Chondrocyte (in vitro differentiated cells): ENCODE data around the gene TRPM3. TPM values are rescaled to one million over a fixed set of nuclear protein-coding genes. Genes with fewer than 3 reads are reported as not detected.

Experiments
- DNase-seq: peaks from one replicate; pipeline ENCODE4 v3.0.0; 2021; ENCODE audit warnings: mixed read lengths, low spot score
- H3K27ac Mint-ChIP-seq: one replicate; pipeline ENCODE4 v1.8.0; 2021; ENCODE audit warnings: mild to moderate bottlenecking, moderate library complexity, mixed read lengths; ENCODE audit not compliant: unreplicated experiment
- H3K27me3 Mint-ChIP-seq: 2 replicates; pipeline ENCODE4 v1.8.0; 2021; ENCODE audit warnings: low read depth, mixed read lengths
- H3K36me3 Mint-ChIP-seq: 2 replicates; pipeline ENCODE4 v1.8.0; 2021; ENCODE audit warnings: low read depth, mixed read lengths
- H3K4me1 Mint-ChIP-seq: 2 replicates; pipeline ENCODE4 v1.8.0; 2021; ENCODE audit warnings: low read depth, mild to moderate bottlenecking, mixed read lengths
- H3K4me3 Mint-ChIP-seq: one replicate; pipeline ENCODE4 v1.8.0; 2021; ENCODE audit warnings: mild to moderate bottlenecking, moderate library complexity, mixed read lengths; ENCODE audit not compliant: unreplicated experiment
- H3K9me3 Mint-ChIP-seq: 2 replicates; pipeline ENCODE4 v1.8.0; 2021; ENCODE audit warnings: low read depth, mixed read lengths
- CTCF ChIP-seq: fragments of 200-600 bp; sonication (generic); IDR thresholded peaks from 2 replicates; pipeline ENCODE4 v1.5.0; 2021; ENCODE audit warnings: antibody characterized with exemption, mild to moderate bottlenecking, moderate library complexity
- total RNA-seq: library from RNA; stranded (reverse); gene quantifications from 3 replicates; pipeline ENCODE4 v1.2.1, GENCODE V29; 2021

The TRPM3 gene
- total RNA-seq, 1 donor from 2014 or later, result not detected

GRCh38 chr9:70594386-70594944, 527.0 kb downstream of the TRPM3 start:
- peaks cover 10% of the 10 kb centered on the region for H3K4me1 Mint-ChIP-seq
- TF ChIP-seq CTCF, result no peak
- H3K36me3 Mint-ChIP-seq, result no peaks in the 10 kb centered on the region
- no peak overlapping the region for H3K4me3 Mint-ChIP-seq
- no peak for DNase-seq
- H3K27me3 Mint-ChIP-seq, result no peaks in the 10 kb centered on the region
- no peaks in the 10 kb centered on the region for H3K9me3 Mint-ChIP-seq
- no peak overlapping the region for H3K27ac Mint-ChIP-seq

- H3K4me1 Mint-ChIP-seq, result peaks cover 10% of the 10 kb centered on the region
- no peaks in the 10 kb centered on the region for H3K36me3 Mint-ChIP-seq
- TF ChIP-seq CTCF, result no peak
Measured at GRCh38 chr9:70593241-70593640, 528.2 kb downstream of the TRPM3 start.

GRCh38 chr9:70590315-70590677, 531.1 kb downstream of the TRPM3 start:
- Mint-ChIP-seq H3K36me3 (no peaks in the 10 kb centered on the region), H3K4me3 (no peak overlapping the region), H3K27ac (no peak overlapping the region), H3K9me3 (no peaks in the 10 kb centered on the region), H3K27me3 (no peaks in the 10 kb centered on the region), H3K4me1 (peaks cover 6% of the 10 kb centered on the region)
- no peak for DNase-seq
- no peak for TF ChIP-seq CTCF

More at GRCh38 chr9:70593241-70593640, 528.2 kb downstream of the TRPM3 start:
- no peak for DNase-seq
- no peak overlapping the region for H3K27ac Mint-ChIP-seq
- H3K27me3 Mint-ChIP-seq, result no peaks in the 10 kb centered on the region
- H3K9me3 Mint-ChIP-seq, result no peaks in the 10 kb centered on the region
- no peak overlapping the region for H3K4me3 Mint-ChIP-seq

GRCh38 chr9:70589571-70590314, 531.7 kb downstream of the TRPM3 start:
- no peak overlapping the region for H3K4me3 Mint-ChIP-seq
- H3K27me3 Mint-ChIP-seq, result no peaks in the 10 kb centered on the region
- H3K36me3 Mint-ChIP-seq, result no peaks in the 10 kb centered on the region
- H3K9me3 Mint-ChIP-seq, result no peaks in the 10 kb centered on the region
- DNase-seq, result no peak
- H3K27ac Mint-ChIP-seq, result no peak overlapping the region
- TF ChIP-seq CTCF, result peak; percentile 4
- H3K4me1 Mint-ChIP-seq, result peaks cover 6% of the 10 kb centered on the region

GRCh38 chr9:70588999-70589398, 532.4 kb downstream of the TRPM3 start:
- no peaks in the 10 kb centered on the region for H3K36me3 Mint-ChIP-seq
- no peaks in the 10 kb centered on the region for H3K4me1 Mint-ChIP-seq
- no peak overlapping the region for H3K27ac Mint-ChIP-seq
- H3K9me3 Mint-ChIP-seq, result no peaks in the 10 kb centered on the region
- no peak for DNase-seq
- no peak for TF ChIP-seq CTCF
- H3K27me3 Mint-ChIP-seq, result no peaks in the 10 kb centered on the region
- H3K4me3 Mint-ChIP-seq, result no peak overlapping the region
